H1 (cell line): ENCODE data around the gene ADAMTS14. TPM values are rescaled to one million over a fixed set of nuclear protein-coding genes. Genes with fewer than 3 reads are reported as not detected.

ENCODE experiments used
- BCL11A ChIP-seq, 2 experiments: IDR thresholded peaks; one replicate each; pipeline ENCODE4 v1.6.1; 2011; ENCODE audit warnings: low read depth in 2 of 2, low read length in 2 of 2, mild to moderate bottlenecking in 2 of 2
- CREB1 ChIP-seq: IDR thresholded peaks from 2 replicates; pipeline ENCODE4 v1.6.1; 2012; ENCODE audit warnings: inconsistent platforms
- NANOG ChIP-seq: IDR thresholded peaks from 2 replicates; pipeline ENCODE4 v1.6.1; 2011; ENCODE audit warnings: low read length, low read depth, mild to moderate bottlenecking, inconsistent platforms; ENCODE audit not compliant: insufficient read depth, poor library complexity, severe bottlenecking
- POU5F1 ChIP-seq: IDR thresholded peaks from 2 replicates; pipeline ENCODE4 v1.6.1; 2011; ENCODE audit warnings: low read depth, mild to moderate bottlenecking, low read length, moderate library complexity
- RAD21 ChIP-seq, 2 experiments: IDR thresholded peaks in 1 of 2; conservative IDR thresholded peaks in 1 of 2; 2 replicates each; pipeline ENCODE4 v1.6.1; 2011; ENCODE audit warnings: low read depth in 2 of 2, low read length in 2 of 2, improper control_type of control experiment in 1 of 2, inconsistent platforms in 1 of 2, mild to moderate bottlenecking in 1 of 2, moderate library complexity in 1 of 2
- SIN3A ChIP-seq, 2 experiments: IDR thresholded peaks in 1 of 2; conservative IDR thresholded peaks in 1 of 2; 2 replicates each; pipeline ENCODE4 v1.6.1; 2011 to 2012; ENCODE audit warnings: low read length in 2 of 2, improper control_type of control experiment in 1 of 2, low read depth in 1 of 2, mild to moderate bottlenecking in 1 of 2
- SRF ChIP-seq: IDR thresholded peaks from 2 replicates; pipeline ENCODE4 v1.6.1; 2011; ENCODE audit warnings: mild to moderate bottlenecking, low read depth, low read length, moderate library complexity
- polyA plus RNA-seq, 7 experiments: library from polyadenylated mRNA; depleted of rRNA in 3 of 7; stranded (reverse) in 5 of 7; unstranded in 2 of 7; fragments of >200 nt in 5 of 7; fragments of 200-250 nt in 2 of 7; gene quantifications; 1 replicate in 5 of 7; 2 replicates in 1 of 7; 4 replicates in 1 of 7; pipeline versions ENCODE4 v1.2.1 to v1.2.3, GENCODE V29; 2011 to 2013; ENCODE audit warnings: missing spikeins in 2 of 7, mixed read lengths in 2 of 7
- total RNA-seq: library from RNA; stranded (reverse); fragmentation: NEBNext Ultra II Directional; extraction: Animal tissue kit (Norgen Biotek cat#: 25700); gene quantifications from 2 replicates; pipeline ENCODE4 v1.2.1, GENCODE V29; 2021
- TF ChIP-seq, protein P1 (sequence below): fragments of 300-600 bp; sonication (generic); IDR thresholded peaks from 2 replicates; pipeline ENCODE4 v1.7.1; 2012; ENCODE audit warnings: low read length, moderate library complexity, mild to moderate bottlenecking, inconsistent platforms; ENCODE audit not compliant: insufficient replicate concordance

ADAMTS14 gene
- total and polyA plus RNA-seq, 2 of the 8 experiments (the other 6 are each of a cell fraction or from before 2014, with no cell fraction given): 2.0 to 2.3 TPM

DNA sequence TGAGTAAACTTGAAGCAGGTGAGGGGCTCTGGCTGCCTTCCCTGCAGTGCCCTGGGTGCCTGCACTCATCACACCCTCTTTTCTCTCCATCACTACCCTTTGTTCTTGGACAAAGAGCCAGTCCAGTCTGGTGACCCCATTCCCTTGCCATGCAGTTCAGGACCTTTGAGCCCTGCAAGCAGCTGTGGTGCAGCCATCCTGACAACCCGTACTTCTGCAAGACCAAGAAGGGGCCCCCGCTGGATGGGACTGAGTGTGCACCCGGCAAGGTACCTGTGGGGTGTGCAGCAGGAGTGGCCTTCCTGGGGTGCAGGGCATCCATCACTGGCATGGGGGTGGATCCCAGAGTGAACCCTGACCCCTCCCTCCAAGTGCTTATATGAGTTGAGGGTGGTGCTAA is 64.2 kb downstream of the ADAMTS14 start (continued):
- TF ChIP-seq, protein P1, sequence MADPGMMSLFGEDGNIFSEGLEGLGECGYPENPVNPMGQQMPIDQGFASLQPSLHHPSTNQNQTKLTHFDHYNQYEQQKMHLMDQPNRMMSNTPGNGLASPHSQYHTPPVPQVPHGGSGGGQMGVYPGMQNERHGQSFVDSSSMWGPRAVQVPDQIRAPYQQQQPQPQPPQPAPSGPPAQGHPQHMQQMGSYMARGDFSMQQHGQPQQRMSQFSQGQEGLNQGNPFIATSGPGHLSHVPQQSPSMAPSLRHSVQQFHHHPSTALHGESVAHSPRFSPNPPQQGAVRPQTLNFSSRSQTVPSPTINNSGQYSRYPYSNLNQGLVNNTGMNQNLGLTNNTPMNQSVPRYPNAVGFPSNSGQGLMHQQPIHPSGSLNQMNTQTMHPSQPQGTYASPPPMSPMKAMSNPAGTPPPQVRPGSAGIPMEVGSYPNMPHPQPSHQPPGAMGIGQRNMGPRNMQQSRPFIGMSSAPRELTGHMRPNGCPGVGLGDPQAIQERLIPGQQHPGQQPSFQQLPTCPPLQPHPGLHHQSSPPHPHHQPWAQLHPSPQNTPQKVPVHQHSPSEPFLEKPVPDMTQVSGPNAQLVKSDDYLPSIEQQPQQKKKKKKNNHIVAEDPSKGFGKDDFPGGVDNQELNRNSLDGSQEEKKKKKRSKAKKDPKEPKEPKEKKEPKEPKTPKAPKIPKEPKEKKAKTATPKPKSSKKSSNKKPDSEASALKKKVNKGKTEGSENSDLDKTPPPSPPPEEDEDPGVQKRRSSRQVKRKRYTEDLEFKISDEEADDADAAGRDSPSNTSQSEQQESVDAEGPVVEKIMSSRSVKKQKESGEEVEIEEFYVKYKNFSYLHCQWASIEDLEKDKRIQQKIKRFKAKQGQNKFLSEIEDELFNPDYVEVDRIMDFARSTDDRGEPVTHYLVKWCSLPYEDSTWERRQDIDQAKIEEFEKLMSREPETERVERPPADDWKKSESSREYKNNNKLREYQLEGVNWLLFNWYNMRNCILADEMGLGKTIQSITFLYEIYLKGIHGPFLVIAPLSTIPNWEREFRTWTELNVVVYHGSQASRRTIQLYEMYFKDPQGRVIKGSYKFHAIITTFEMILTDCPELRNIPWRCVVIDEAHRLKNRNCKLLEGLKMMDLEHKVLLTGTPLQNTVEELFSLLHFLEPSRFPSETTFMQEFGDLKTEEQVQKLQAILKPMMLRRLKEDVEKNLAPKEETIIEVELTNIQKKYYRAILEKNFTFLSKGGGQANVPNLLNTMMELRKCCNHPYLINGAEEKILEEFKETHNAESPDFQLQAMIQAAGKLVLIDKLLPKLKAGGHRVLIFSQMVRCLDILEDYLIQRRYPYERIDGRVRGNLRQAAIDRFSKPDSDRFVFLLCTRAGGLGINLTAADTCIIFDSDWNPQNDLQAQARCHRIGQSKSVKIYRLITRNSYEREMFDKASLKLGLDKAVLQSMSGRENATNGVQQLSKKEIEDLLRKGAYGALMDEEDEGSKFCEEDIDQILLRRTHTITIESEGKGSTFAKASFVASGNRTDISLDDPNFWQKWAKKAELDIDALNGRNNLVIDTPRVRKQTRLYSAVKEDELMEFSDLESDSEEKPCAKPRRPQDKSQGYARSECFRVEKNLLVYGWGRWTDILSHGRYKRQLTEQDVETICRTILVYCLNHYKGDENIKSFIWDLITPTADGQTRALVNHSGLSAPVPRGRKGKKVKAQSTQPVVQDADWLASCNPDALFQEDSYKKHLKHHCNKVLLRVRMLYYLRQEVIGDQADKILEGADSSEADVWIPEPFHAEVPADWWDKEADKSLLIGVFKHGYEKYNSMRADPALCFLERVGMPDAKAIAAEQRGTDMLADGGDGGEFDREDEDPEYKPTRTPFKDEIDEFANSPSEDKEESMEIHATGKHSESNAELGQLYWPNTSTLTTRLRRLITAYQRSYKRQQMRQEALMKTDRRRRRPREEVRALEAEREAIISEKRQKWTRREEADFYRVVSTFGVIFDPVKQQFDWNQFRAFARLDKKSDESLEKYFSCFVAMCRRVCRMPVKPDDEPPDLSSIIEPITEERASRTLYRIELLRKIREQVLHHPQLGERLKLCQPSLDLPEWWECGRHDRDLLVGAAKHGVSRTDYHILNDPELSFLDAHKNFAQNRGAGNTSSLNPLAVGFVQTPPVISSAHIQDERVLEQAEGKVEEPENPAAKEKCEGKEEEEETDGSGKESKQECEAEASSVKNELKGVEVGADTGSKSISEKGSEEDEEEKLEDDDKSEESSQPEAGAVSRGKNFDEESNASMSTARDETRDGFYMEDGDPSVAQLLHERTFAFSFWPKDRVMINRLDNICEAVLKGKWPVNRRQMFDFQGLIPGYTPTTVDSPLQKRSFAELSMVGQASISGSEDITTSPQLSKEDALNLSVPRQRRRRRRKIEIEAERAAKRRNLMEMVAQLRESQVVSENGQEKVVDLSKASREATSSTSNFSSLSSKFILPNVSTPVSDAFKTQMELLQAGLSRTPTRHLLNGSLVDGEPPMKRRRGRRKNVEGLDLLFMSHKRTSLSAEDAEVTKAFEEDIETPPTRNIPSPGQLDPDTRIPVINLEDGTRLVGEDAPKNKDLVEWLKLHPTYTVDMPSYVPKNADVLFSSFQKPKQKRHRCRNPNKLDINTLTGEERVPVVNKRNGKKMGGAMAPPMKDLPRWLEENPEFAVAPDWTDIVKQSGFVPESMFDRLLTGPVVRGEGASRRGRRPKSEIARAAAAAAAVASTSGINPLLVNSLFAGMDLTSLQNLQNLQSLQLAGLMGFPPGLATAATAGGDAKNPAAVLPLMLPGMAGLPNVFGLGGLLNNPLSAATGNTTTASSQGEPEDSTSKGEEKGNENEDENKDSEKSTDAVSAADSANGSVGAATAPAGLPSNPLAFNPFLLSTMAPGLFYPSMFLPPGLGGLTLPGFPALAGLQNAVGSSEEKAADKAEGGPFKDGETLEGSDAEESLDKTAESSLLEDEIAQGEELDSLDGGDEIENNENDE: no peak
- no peak for TF ChIP-seq BCL11A (IDR thresholded peaks at IDR 0.05; ENCODE audit: low read depth in 2 of 2, low read length in 2 of 2)
- TF ChIP-seq SIN3A (conservative IDR thresholded peaks at IDR 0.05 in 1 of 2, IDR thresholded peaks at IDR 0.05 in 1 of 2; ENCODE audit: low read depth in 1 of 2, low read length in 2 of 2): no peak
- TF ChIP-seq NANOG: no peak
- TF ChIP-seq RAD21 (IDR thresholded peaks at IDR 0.05 in 1 of 2, conservative IDR thresholded peaks at IDR 0.05 in 1 of 2; ENCODE audit: low read depth in 2 of 2, low read length in 2 of 2): no peak
- TF ChIP-seq SRF: no peak
- no peak for TF ChIP-seq POU5F1
- no peak for TF ChIP-seq CREB1
